HG02885 (cell line): Measurements from ENCODE around the gene STK4.
"Not testable (repeated sequence)": the region's sequence is repeated elsewhere in the genome, so short reads cannot be mapped to it uniquely, and the experiment has no call there.

Experiments
- ATAC-seq: cut with Tn5 transposase; IDR thresholded peaks from one replicate; pipeline ENCODE4 v1.9.1; 2021; ENCODE audit warnings: mild to moderate bottlenecking; ENCODE audit not compliant: unreplicated experiment, poor library complexity

The STK4 gene

GRCh38 chr20:45019762-45020123 lies 53.4 kb downstream of the STK4 start:
- no peak for ATAC-seq

- no peak for ATAC-seq
Measured at GRCh38 chr20:45020236-45020886, 54.0 kb downstream of the STK4 start.

- ATAC-seq, result no peak
Measured at GRCh38 chr20:45021631-45022030, 55.3 kb downstream of the STK4 start.

- ATAC-seq, result not testable (repeated sequence)
Measured at GRCh38 chr20:45023140-45023539, 56.8 kb downstream of the STK4 start.

- no peak for ATAC-seq
Measured at GRCh38 chr20:45028424-45029136, 62.3 kb downstream of the STK4 start.

- no peak for ATAC-seq
Measured at GRCh38 chr20:45029884-45030283, 63.6 kb downstream of the STK4 start.

GRCh38 chr20:45032276-45032675 lies 66.0 kb downstream of the STK4 start:
- no peak for ATAC-seq

- no peak for ATAC-seq
Measured at GRCh38 chr20:45032781-45033180, 66.5 kb downstream of the STK4 start.

GRCh38 chr20:45034436-45034835 lies 68.1 kb downstream of the STK4 start:
- ATAC-seq, result no peak

- ATAC-seq, result no peak
Measured at GRCh38 chr20:45036044-45036755, 69.9 kb downstream of the STK4 start.

- no peak for ATAC-seq
Measured at GRCh38 chr20:45037050-45037449, 70.7 kb downstream of the STK4 start.

- no peak for ATAC-seq
Measured at GRCh38 chr20:45037635-45038034, 71.3 kb downstream of the STK4 start.

GRCh38 chr20:45038745-45039474 lies 72.6 kb downstream of the STK4 start:
- ATAC-seq, result no peak

GRCh38 chr20:45039475-45039820 lies 73.1 kb downstream of the STK4 start:
- ATAC-seq, result no peak

GRCh38 chr20:45041464-45042337 lies 75.4 kb downstream of the STK4 start:
- ATAC-seq, result no peak

- ATAC-seq, result no peak
Measured at GRCh38 chr20:45042978-45043377, 76.7 kb downstream of the STK4 start.

- ATAC-seq, result no peak
Measured at GRCh38 chr20:45044084-45044573, 77.8 kb downstream of the STK4 start.

GRCh38 chr20:45044601-45045000 lies 78.3 kb downstream of the STK4 start:
- ATAC-seq, result no peak

- no peak for ATAC-seq
Measured at GRCh38 chr20:45047581-45048119, 81.3 kb downstream of the STK4 start.

- no peak for ATAC-seq
Measured at GRCh38 chr20:45049438-45049837, 83.1 kb downstream of the STK4 start.
